ENCODE measurements around the gene RNLS.
"Not testable (repeated sequence)": the region's sequence is repeated elsewhere in the genome, so short reads cannot be mapped to it uniquely, and the experiment has no call there.

The RNLS gene

DNA sequence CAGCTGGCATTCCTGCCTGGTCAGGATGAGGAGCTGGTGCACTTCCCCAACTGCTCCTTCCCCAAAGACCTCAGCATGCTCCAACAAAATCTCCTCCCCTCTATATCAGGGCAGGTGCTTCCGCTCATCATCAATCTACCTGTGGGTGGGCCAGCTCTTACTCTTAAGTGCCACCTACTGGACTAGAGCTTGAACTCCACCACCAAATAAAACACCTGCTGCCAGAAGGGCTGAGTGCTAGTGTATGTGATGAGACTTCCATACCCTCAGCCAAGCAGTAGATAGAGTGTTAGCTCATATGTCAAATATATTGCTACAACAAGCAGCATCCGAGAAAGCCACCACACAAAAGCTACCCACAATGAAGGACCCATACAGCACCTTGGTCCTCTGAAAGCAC, 264.3 kb downstream of the RNLS start:
- Histone ChIP-seq H3K27ac (ENCODE audit: low read depth, low read length) (no peak overlapping the region), H3K4me3 (ENCODE audit: low read length) (no peak overlapping the region), H3K27me3 (ENCODE audit: control insufficient read depth, insufficient read depth, low read length) (no peaks in the 10 kb centered on the region), H3K9ac (ENCODE audit: low read length) (no peak overlapping the region), H3K4me1 (ENCODE audit: control insufficient read depth, insufficient read depth, low read length) (no peaks in the 10 kb centered on the region), H3K36me3 (ENCODE audit: control insufficient read depth, insufficient read depth, low read length) (no peaks in the 10 kb centered on the region)

DNA sequence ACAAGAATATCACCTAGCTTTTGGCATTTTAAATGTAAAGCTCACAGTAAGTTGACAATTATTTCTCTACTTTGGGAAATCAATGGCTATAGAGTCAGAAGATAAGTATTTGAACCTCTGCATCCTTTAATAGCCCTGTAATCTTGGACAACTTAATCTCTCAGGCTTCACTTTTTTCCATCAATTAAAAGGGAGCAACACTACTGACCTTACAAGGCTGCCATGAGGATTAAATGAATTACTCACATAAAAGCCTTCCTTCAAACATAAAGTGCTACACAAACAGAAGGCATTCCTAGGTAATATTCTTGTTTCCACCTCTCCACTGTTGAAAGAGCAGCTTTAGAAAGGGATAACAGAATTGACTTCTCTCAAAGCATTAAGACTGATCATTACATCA, 266.0 kb downstream of the RNLS start:
- Histone ChIP-seq H3K27ac (ENCODE audit: low read depth, low read length) (no peak overlapping the region), H3K9ac (ENCODE audit: low read length) (no peak overlapping the region), H3K4me1 (ENCODE audit: control insufficient read depth, insufficient read depth, low read length) (no peaks in the 10 kb centered on the region), H3K4me3 (ENCODE audit: low read length) (no peak overlapping the region), H3K36me3 (ENCODE audit: control insufficient read depth, insufficient read depth, low read length) (no peaks in the 10 kb centered on the region), H3K27me3 (ENCODE audit: control insufficient read depth, insufficient read depth, low read length) (no peaks in the 10 kb centered on the region)

DNA sequence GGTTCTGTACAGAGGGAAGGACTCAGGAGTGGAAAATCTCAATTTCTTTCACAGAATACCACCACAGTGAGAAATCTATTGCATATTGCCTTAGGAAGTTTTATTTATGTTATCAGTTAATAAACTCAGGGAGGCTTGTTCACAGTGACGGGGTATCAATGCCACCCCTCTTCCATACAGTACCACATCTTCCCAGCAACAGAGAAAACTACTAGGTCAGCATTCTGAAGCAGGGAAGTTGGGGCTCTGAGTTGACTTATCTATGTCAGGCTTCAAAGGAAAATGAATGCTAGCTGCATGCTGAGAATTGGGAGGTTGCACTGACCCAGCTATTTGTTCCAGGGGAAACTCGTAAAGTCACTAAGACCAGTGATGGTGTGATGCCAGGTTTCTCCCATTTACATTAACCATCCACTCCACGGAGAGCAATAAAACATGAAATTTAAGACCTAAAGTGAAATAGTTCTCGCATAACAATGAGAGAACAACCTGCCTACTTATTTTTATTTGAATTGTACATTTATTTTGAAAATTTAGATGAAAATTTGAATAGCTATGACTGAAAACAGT, 266.7 kb downstream of the RNLS start:
- Histone ChIP-seq H3K4me3 (ENCODE audit: low read length) (no peak overlapping the region), H3K9ac (ENCODE audit: low read length) (no peak overlapping the region), H3K27me3 (ENCODE audit: control insufficient read depth, insufficient read depth, low read length) (no peaks in the 10 kb centered on the region), H3K4me1 (ENCODE audit: control insufficient read depth, insufficient read depth, low read length) (no peaks in the 10 kb centered on the region), H3K27ac (ENCODE audit: low read depth, low read length) (no peak overlapping the region), H3K36me3 (ENCODE audit: control insufficient read depth, insufficient read depth, low read length) (no peaks in the 10 kb centered on the region)

DNA sequence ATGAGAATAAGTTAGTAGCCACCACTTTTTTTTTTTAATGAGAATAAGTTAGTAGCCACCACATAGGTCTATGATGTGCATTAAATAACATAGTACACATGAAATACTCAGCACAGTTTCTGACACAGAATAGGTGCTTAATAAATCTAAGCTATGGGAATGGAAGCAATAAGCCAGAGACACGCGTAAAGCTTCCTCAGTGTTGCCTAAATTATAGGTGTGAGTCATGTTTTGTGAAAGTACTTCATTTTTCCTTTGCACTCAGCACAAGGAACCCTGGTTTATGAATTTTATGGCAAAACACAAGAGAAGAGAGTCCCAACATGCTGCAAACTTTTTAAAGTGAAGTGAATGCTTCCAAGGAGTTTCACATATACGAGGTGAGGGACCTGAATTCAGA, 267.4 kb downstream of the RNLS start:
- no peak overlapping the region for H3K9ac ChIP-seq (ENCODE audit: low read length)
- H3K4me1 ChIP-seq (ENCODE audit: control insufficient read depth, insufficient read depth, low read length): no peaks in the 10 kb centered on the region
- no peak overlapping the region for H3K4me3 ChIP-seq (ENCODE audit: low read length)
- no peak overlapping the region for H3K27ac ChIP-seq (ENCODE audit: low read depth, low read length)
- no peaks in the 10 kb centered on the region for H3K36me3 ChIP-seq (ENCODE audit: control insufficient read depth, insufficient read depth, low read length)
- no peaks in the 10 kb centered on the region for H3K27me3 ChIP-seq (ENCODE audit: control insufficient read depth, insufficient read depth, low read length)

DNA sequence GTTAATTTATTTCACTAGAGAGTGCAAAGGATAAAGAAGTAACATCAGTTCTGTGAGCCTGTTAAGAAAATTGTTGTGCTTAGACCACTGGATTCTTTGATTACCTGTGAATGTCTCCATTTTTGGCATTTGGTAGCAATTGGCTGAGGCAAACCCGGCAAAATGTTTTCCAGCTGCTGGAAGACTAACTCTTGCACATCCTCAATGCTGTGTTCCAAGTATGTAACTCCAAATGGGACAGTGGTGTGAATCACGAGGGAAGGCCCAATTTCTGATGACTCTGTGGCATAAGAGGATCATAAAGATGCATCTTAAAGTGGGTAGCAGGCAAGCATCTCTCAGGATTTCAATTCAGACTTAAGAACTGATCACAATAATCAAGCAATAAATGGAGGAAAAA, 268.8 kb downstream of the RNLS start:
- Histone ChIP-seq H3K27ac (ENCODE audit: low read depth, low read length) (no peak overlapping the region), H3K36me3 (ENCODE audit: control insufficient read depth, insufficient read depth, low read length) (no peaks in the 10 kb centered on the region), H3K4me1 (ENCODE audit: control insufficient read depth, insufficient read depth, low read length) (no peaks in the 10 kb centered on the region), H3K27me3 (ENCODE audit: control insufficient read depth, insufficient read depth, low read length) (no peaks in the 10 kb centered on the region), H3K4me3 (ENCODE audit: low read length) (no peak overlapping the region), H3K9ac (ENCODE audit: low read length) (no peak overlapping the region)

DNA sequence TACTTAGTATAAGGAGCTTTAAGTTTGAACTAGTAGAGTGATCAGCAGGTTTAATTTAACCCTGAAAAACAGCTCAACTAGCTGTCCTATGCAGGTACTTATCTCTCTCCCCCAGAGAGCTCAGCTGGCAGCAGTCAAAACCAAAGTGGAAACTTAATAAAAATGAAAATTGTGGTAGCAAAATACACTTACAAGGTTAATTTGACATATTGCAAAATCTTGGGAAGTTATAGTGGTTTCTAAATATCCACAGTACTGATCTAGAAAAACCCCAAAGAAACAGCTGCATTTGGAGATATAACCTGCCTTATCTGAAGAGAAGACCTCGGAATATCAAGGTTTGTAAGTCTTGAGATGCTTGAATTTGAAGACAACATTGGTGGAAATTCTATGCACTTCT, 269.2 kb downstream of the RNLS start:
- Histone ChIP-seq H3K4me1 (ENCODE audit: control insufficient read depth, insufficient read depth, low read length) (no peaks in the 10 kb centered on the region), H3K4me3 (ENCODE audit: low read length) (no peak overlapping the region), H3K36me3 (ENCODE audit: control insufficient read depth, insufficient read depth, low read length) (no peaks in the 10 kb centered on the region), H3K27ac (ENCODE audit: low read depth, low read length) (no peak overlapping the region), H3K27me3 (ENCODE audit: control insufficient read depth, insufficient read depth, low read length) (no peaks in the 10 kb centered on the region), H3K9ac (ENCODE audit: low read length) (no peak overlapping the region)

DNA sequence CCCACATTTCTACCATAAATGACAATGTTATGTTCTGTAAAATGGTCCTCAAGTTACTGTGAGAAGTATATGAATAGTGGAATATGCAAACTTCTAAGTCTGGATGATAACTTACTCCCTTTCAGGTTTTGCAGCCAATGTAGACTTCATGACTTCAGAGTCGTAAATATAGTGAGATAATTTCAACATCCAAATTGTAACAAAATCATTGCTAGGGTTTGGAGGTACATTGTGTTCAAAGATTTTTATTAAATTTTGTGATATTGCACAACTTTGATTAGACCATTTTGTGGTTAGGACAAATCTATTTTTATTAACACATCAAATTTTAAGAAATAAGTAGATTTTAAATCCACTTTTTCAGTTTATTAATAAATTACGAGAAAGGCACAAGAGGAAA, 270.3 kb downstream of the RNLS start:
- Histone ChIP-seq H3K4me3 (ENCODE audit: low read length) (no peak overlapping the region), H3K4me1 (ENCODE audit: control insufficient read depth, insufficient read depth, low read length) (no peaks in the 10 kb centered on the region), H3K27ac (ENCODE audit: low read depth, low read length) (no peak overlapping the region), H3K27me3 (ENCODE audit: control insufficient read depth, insufficient read depth, low read length) (no peaks in the 10 kb centered on the region), H3K9ac (ENCODE audit: low read length) (no peak overlapping the region), H3K36me3 (ENCODE audit: control insufficient read depth, insufficient read depth, low read length) (no peaks in the 10 kb centered on the region)

DNA sequence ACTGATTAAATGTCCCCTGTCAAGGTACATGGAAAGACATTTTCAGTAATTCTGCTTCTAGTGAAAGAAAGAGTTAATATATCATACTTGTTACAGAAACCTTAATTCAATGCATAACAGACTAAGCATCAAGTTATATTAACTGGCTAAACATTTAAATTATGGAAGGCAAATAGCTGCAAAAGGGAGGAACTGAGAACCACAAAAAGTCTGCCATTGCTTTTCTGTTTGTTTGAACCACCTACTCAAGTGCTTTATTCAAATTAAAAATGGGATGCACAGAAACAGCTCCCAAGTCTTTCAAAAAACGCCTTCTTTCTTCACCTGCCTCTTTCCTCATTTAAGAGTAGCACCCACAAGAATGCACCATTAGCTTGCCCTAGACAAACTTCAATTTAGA, 271.9 kb downstream of the RNLS start:
- Histone ChIP-seq H3K27me3 (ENCODE audit: control insufficient read depth, insufficient read depth, low read length) (no peaks in the 10 kb centered on the region), H3K36me3 (ENCODE audit: control insufficient read depth, insufficient read depth, low read length) (no peaks in the 10 kb centered on the region), H3K4me3 (ENCODE audit: low read length) (no peak overlapping the region), H3K9ac (ENCODE audit: low read length) (no peak overlapping the region), H3K27ac (ENCODE audit: low read depth, low read length) (no peak overlapping the region), H3K4me1 (ENCODE audit: control insufficient read depth, insufficient read depth, low read length) (no peaks in the 10 kb centered on the region)

DNA sequence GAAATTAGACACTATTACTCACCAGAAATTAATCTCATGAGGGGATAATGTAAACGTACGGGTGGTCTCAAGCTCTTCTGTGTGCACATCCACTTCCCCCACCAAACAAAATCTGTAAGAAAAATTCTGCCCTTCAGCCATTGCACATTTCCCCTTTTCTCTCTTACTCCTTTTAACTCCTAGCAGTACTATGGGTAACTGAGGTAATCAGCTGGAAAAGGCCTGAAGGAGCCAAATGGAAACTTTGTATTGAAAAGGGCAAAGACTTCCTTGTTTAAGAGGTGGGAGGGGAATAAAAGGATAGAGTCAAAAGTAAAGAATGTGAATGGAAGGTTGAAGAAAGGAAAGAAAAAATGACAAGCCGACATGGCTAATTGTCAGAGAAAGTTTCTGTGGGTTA, 273.8 kb downstream of the RNLS start:
- no peak overlapping the region for H3K27ac ChIP-seq (ENCODE audit: low read depth, low read length)
- no peaks in the 10 kb centered on the region for H3K36me3 ChIP-seq (ENCODE audit: control insufficient read depth, insufficient read depth, low read length)
- no peaks in the 10 kb centered on the region for H3K27me3 ChIP-seq (ENCODE audit: control insufficient read depth, insufficient read depth, low read length)
- no peak overlapping the region for H3K9ac ChIP-seq (ENCODE audit: low read length)
- H3K4me1 ChIP-seq (ENCODE audit: control insufficient read depth, insufficient read depth, low read length): no peaks in the 10 kb centered on the region
- no peak overlapping the region for H3K4me3 ChIP-seq (ENCODE audit: low read length)

DNA sequence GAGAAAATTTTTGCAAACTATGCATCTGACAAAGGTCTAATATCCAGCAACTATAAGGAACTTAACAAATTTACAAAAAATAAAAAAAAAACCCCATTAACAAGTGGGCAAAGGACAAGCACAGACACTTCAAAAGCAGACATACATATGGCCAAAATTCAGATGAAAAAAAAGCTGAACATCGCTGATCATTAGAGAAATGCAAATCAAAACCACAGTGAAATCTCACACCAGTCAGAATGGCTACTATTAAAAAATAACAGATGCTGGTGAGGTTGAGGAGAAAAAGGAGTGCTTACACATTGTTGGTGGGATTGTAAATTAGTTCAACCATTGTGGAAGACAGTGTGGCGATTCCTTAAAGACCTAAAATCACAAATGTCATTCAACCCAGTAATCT, 274.8 kb downstream of the RNLS start:
- not testable (repeated sequence) for H3K9ac ChIP-seq (ENCODE audit: low read length); H3K4me3 ChIP-seq (ENCODE audit: low read length); H3K36me3 ChIP-seq (ENCODE audit: control insufficient read depth, insufficient read depth, low read length); H3K27me3 ChIP-seq (ENCODE audit: control insufficient read depth, insufficient read depth, low read length); H3K27ac ChIP-seq (ENCODE audit: low read depth, low read length); H3K4me1 ChIP-seq (ENCODE audit: control insufficient read depth, insufficient read depth, low read length)

DNA sequence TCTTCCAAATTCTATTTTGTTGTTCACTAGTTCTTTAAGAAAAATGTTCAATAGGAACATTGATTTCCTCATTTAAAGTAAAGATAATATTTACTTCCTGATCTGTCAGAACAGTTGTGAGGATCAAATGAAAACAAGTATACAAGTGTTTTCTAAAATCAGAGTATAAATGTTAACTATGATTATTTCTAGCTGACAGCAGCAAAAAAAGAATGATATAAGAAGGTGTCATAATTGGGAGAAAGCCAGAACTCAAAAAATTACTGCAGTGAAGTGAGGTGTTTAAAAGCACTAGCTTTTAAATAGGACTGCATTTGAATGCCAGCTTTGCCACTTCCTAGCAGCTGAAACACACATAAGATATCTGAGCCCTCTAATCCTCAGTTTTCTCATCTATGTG, 283.3 kb downstream of the RNLS start:
- no peak overlapping the region for H3K9ac ChIP-seq (ENCODE audit: low read length)
- H3K4me3 ChIP-seq (ENCODE audit: low read length): no peak overlapping the region
- H3K4me1 ChIP-seq (ENCODE audit: control insufficient read depth, insufficient read depth, low read length): no peaks in the 10 kb centered on the region
- no peaks in the 10 kb centered on the region for H3K27me3 ChIP-seq (ENCODE audit: control insufficient read depth, insufficient read depth, low read length)
- no peaks in the 10 kb centered on the region for H3K36me3 ChIP-seq (ENCODE audit: control insufficient read depth, insufficient read depth, low read length)
- no peak overlapping the region for H3K27ac ChIP-seq (ENCODE audit: low read depth, low read length)

DNA sequence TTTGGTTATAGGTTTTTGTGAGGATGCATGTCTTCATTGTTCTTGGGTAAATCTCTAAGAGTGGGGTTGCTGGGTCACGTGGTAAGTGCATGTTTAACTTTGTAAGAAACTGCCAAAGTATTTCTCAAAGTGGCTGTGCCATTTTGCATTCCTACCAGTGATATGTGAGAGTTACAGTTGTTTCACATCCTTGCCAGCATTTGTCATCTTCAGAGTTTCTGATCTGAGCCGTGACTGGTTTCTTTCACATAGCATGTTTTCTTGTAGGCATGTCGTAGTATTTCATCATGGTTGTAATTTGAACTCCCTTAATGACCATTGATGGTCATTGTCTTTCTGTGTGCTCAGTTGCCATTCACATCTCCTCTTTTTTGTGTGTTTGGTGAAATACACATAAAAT, 286.0 kb downstream of the RNLS start:
- Histone ChIP-seq H3K27ac (ENCODE audit: low read depth, low read length) (no peak overlapping the region), H3K9ac (ENCODE audit: low read length) (no peak overlapping the region), H3K36me3 (ENCODE audit: control insufficient read depth, insufficient read depth, low read length) (no peaks in the 10 kb centered on the region), H3K4me1 (ENCODE audit: control insufficient read depth, insufficient read depth, low read length) (no peaks in the 10 kb centered on the region), H3K27me3 (ENCODE audit: control insufficient read depth, insufficient read depth, low read length) (no peaks in the 10 kb centered on the region), H3K4me3 (ENCODE audit: low read length) (no peak overlapping the region)

DNA sequence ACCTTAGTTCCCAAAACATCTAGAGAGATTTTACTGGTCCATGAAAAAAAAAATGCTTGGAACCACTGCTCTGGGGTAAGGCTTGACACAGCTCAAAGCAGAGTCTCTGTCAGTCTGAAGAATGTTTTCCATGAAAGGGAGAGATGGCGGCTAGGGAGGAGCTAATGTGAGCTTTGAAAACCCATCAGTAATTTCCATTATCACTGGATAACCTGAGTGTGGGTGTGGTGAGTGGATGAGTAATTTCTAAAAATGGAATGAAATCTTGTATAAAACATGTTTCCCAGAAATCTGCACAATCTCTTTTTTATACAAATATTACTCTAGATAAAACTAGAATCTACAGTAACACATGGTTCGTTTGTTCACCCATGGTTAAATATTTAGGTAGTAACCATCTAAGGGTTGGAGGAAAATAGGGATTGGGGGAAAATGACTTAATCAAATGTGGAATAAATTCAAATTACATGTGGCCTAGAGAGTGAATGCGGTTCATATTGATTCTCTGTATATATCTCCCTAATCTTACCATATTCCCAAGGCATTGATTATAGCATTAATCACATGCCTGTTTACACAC, 289.4 kb downstream of the RNLS start:
- Histone ChIP-seq H3K4me1 (ENCODE audit: control insufficient read depth, insufficient read depth, low read length) (no peaks in the 10 kb centered on the region), H3K27me3 (ENCODE audit: control insufficient read depth, insufficient read depth, low read length) (no peaks in the 10 kb centered on the region), H3K27ac (ENCODE audit: low read depth, low read length) (no peak overlapping the region), H3K36me3 (ENCODE audit: control insufficient read depth, insufficient read depth, low read length) (no peaks in the 10 kb centered on the region), H3K4me3 (ENCODE audit: low read length) (no peak overlapping the region), H3K9ac (ENCODE audit: low read length) (no peak overlapping the region)

All from rectal smooth muscle tissue (tissue), 1 donor.